ENCODE data around the gene IMPACT.

- TF ChIP-seq POLR2A (IDR thresholded peaks at IDR 0.05): no peak
- TF ChIP-seq EP300 (IDR thresholded peaks at IDR 0.05): no peak
These were observed 39.8 kb upstream of the IMPACT start for GRCh38 chr18:24386681-24387080.

Measured in suprapubic skin (tissue), 2 donors.